ENCODE results near the gene KHK. TPM values are rescaled to one million over a fixed set of nuclear protein-coding genes. Genes with fewer than 3 reads are reported as not detected.

KHK gene
- total and polyA plus RNA-seq, 2 experiments from 2014 or later: 0.51 TPM; not detected in 1

GRCh38 chr2:27042985-27043634 is 43.5 kb upstream of the KHK start:
- in situ Hi-C loops (cut with MboI): no loop called here
- H3K36me3 ChIP-seq (ENCODE audit: low read depth): peaks cover 40% of the 10 kb centered on the region

DNA sequence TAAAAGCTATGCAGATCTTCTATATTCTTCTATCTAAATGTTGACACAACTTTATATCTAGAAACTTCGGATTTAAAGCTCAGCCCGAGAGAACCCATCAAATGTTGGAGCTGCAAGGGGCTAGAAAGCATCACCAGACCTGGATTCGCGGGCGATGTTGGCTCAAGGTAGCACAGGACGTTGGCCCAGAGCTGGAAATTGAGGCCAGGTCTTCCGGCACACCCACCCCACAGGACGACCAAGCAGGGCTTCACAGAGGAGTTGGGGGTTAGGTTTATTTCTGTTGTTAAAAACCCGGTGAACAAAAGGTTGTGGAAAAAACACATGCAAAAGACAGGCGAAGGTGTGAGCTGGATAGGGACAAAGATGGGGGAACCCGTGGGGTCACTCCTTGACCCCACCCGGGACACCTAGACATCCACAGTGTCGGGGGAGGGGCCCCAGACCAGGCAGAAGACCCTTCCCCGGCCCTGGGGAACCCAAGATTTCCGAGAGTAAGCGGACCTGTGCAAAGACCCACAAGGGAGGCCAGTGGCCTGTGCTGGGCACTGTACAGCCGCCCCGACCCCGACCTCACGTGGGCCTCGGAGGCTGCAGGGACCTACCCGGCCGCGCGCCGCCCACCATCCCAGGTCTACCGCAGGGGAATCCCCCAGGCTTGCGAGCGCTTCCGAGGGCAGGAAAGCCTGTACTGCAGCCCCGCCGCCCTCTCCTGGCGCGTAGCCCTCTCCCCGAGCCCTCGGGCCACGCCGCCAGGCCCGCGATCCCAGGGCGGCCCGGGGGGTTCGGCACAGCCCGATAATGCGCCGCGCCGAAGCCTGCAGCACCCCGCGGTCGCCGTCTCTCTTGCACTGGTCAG is 36.9 kb upstream of the KHK start:
- TF ChIP-seq EZH2 (IDR thresholded peaks at IDR 0.05; ENCODE audit: insufficient read depth, poor library complexity, severe bottlenecking): no peak
- TF ChIP-seq EZH2phosphoT487 (IDR thresholded peaks at IDR 0.05; ENCODE audit: insufficient read depth, low read depth): no peak
- no peaks in the 10 kb centered on the region for H3K9me3 ChIP-seq (ENCODE audit: low read depth)
- no peaks in the 10 kb centered on the region for H3K27me3 ChIP-seq (replicated peaks; ENCODE audit: insufficient read depth)
- H2AFZ ChIP-seq: peak overlapping the region; percentile 61
- H3K4me1 ChIP-seq (ENCODE audit: insufficient read depth): peaks cover 4% of the 10 kb centered on the region; the same call in 1 of the 2 replicates
- H3K79me2 ChIP-seq (ENCODE audit: insufficient read depth): no peaks in the 10 kb centered on the region
- H4K20me1 ChIP-seq (ENCODE audit: insufficient read depth): no peaks in the 10 kb centered on the region
- H3F3A ChIP-seq (ENCODE audit: insufficient read depth): peaks cover 31% of the 10 kb centered on the region
- 21 to 33% methylated on average over 25 to 42 of the region's 52 CpGs for WGBS, 2 experiments (ENCODE audit: low coverage in 1 of 2, low lambda C conversion rate in 2 of 2, missing lambda C conversion rate in 2 of 2)
- peak overlapping the region; percentile 59 for H3K9ac ChIP-seq
- H3K36me3 ChIP-seq (ENCODE audit: low read depth): no peaks in the 10 kb centered on the region; the same call in 1 of the 2 replicates
- DNase-seq: no peak
- peak overlapping the region; percentile 90 for H3K4me3 ChIP-seq
- H3K27ac ChIP-seq: peak overlapping the region; percentile 19
- H3K4me2 ChIP-seq (ENCODE audit: unreplicated experiment): peak overlapping the region; percentile 79
- in situ Hi-C loops (cut with MboI): no loop called here
- no peaks in the 10 kb centered on the region for H3K9me2 ChIP-seq (ENCODE audit: insufficient read depth)

More at GRCh38 chr2:27042985-27043634, 43.5 kb upstream of the KHK start:
- H2AFZ ChIP-seq: no peak overlapping the region
- H3K4me2 ChIP-seq (ENCODE audit: unreplicated experiment): no peak overlapping the region
- H3F3A ChIP-seq (ENCODE audit: insufficient read depth): peaks cover 39% of the 10 kb centered on the region
- no peaks in the 10 kb centered on the region for H3K27me3 ChIP-seq (replicated peaks; ENCODE audit: insufficient read depth)
- H3K9me2 ChIP-seq (ENCODE audit: insufficient read depth): no peaks in the 10 kb centered on the region
- DNase-seq: peak; percentile 46
- no peaks in the 10 kb centered on the region for H4K20me1 ChIP-seq (ENCODE audit: insufficient read depth)
- no peaks in the 10 kb centered on the region for H3K9me3 ChIP-seq (ENCODE audit: low read depth)
- H3K4me1 ChIP-seq (ENCODE audit: insufficient read depth): no peaks in the 10 kb centered on the region
- 60 to 64% methylated on average over 7 of the region's 7 CpGs for WGBS, 2 experiments (ENCODE audit: low coverage in 1 of 2, low lambda C conversion rate in 2 of 2, missing lambda C conversion rate in 2 of 2)
- TF ChIP-seq EZH2phosphoT487 (IDR thresholded peaks at IDR 0.05; ENCODE audit: insufficient read depth, low read depth) (no peak), EZH2 (IDR thresholded peaks at IDR 0.05; ENCODE audit: insufficient read depth, poor library complexity, severe bottlenecking) (no peak)
- 0 out of 2 replicates have a peak, but pooled peaks cover 1% of the 10 kb centered on the region for H3K79me2 ChIP-seq (ENCODE audit: insufficient read depth)
- no peak overlapping the region for H3K27ac ChIP-seq
- no peak overlapping the region for H3K4me3 ChIP-seq
- no peak overlapping the region for H3K9ac ChIP-seq

GRCh38 chr2:27050281-27050995 is 36.1 kb upstream of the KHK start:
- in situ Hi-C loops (cut with MboI): no loop called here
- H4K20me1 ChIP-seq (ENCODE audit: insufficient read depth): no peaks in the 10 kb centered on the region
- peak; percentile 96 for DNase-seq
- H3K36me3 ChIP-seq (ENCODE audit: low read depth): peaks cover 5% of the 10 kb centered on the region; the same call in 1 of the 2 replicates
- no peaks in the 10 kb centered on the region for H3K27me3 ChIP-seq (replicated peaks; ENCODE audit: insufficient read depth)
- TF ChIP-seq EZH2phosphoT487 (IDR thresholded peaks at IDR 0.05; ENCODE audit: insufficient read depth, low read depth): no peak
- TF ChIP-seq EZH2 (IDR thresholded peaks at IDR 0.05; ENCODE audit: insufficient read depth, poor library complexity, severe bottlenecking): no peak
- H3K9me2 ChIP-seq (ENCODE audit: insufficient read depth): no peaks in the 10 kb centered on the region
- H3K9me3 ChIP-seq (ENCODE audit: low read depth): no peaks in the 10 kb centered on the region
- peaks cover 31% of the 10 kb centered on the region for H3F3A ChIP-seq (ENCODE audit: insufficient read depth)
- WGBS, 2 experiments (ENCODE audit: low coverage in 1 of 2, low lambda C conversion rate in 2 of 2, missing lambda C conversion rate in 2 of 2): 1 to 2% methylated on average over 46 to 48 of the region's 48 CpGs
- peak overlapping the region; percentile 61 for H2AFZ ChIP-seq
- H3K9ac ChIP-seq: peak overlapping the region; percentile 80
- peak overlapping the region; percentile 95 for H3K4me2 ChIP-seq (ENCODE audit: unreplicated experiment)
- H3K4me3 ChIP-seq: peak overlapping the region; percentile 90
- peak overlapping the region; percentile 87 for H3K27ac ChIP-seq
- H3K79me2 ChIP-seq (ENCODE audit: insufficient read depth): no peaks in the 10 kb centered on the region
- H3K4me1 ChIP-seq (ENCODE audit: insufficient read depth): peaks cover 4% of the 10 kb centered on the region; the same call in 1 of the 2 replicates
